H1 (cell line): ENCODE measurements around the gene DDX60. TPM values are rescaled to one million over a fixed set of nuclear protein-coding genes. Genes with fewer than 3 reads are reported as not detected.

ENCODE experiments used
- CTCF ChIA-PET: fragments of 300-600 bp; sonication (Branson Sonifier 250); formaldehyde crosslinking; loops from one replicate; lab custom pipeline; 2021; ENCODE audit not compliant: partially characterized antibody; lab: Charles Lee
- POLR2A ChIA-PET: fragments of 300-600 bp; sonication (Branson Sonifier 250); formaldehyde crosslinking; loops from one replicate; lab custom pipeline; 2021; ENCODE audit warnings: inconsistent platforms; ENCODE audit not compliant: partially characterized antibody; lab: Charles Lee
- DNase-seq, 2 experiments: peaks; one replicate each; pipeline versions ENCODE4 v3.0.0 to v3.0.0-alpha.2; 2010 to 2022; ENCODE audit warnings: low spot score in 2 of 2, low read depth in 1 of 2, mixed read lengths in 1 of 2
- FAIRE-seq: peaks from 2 replicates; lab custom pipeline; 2011; peaks lifted over from hg19 to GRCh38; lab: Jason Lieb, UNC
- H2AFZ ChIP-seq: 2 replicates; pipeline ENCODE4 v1.8.1; 2012; ENCODE audit warnings: low read length, inconsistent platforms
- H2AK5ac ChIP-seq: 2 replicates; pipeline ENCODE4 v1.6.1; 2013; ENCODE audit warnings: low read depth, low read length
- H2BK120ac ChIP-seq: replicated peaks from 2 replicates; pipeline ENCODE3; 2013; ENCODE audit warnings: low read depth, low read length, inconsistent platforms
- H2BK12ac ChIP-seq: 2 replicates; pipeline ENCODE4 v1.6.1; 2013; ENCODE audit warnings: low read depth, low read length
- H2BK15ac ChIP-seq: 2 replicates; pipeline ENCODE4 v1.6.1; 2013; ENCODE audit warnings: low read length
- H2BK20ac ChIP-seq: 2 replicates; pipeline ENCODE4 v1.6.1; 2013; ENCODE audit warnings: low read length
- H2BK5ac ChIP-seq: 2 replicates; pipeline ENCODE4 v1.6.1; 2013; ENCODE audit warnings: low read depth, low read length
- H3K14ac ChIP-seq: 2 replicates; pipeline ENCODE4 v1.6.1; 2013; ENCODE audit warnings: inconsistent platforms; ENCODE audit not compliant: insufficient read length
- H3K18ac ChIP-seq: 2 replicates; pipeline ENCODE4 v1.6.1; 2013; ENCODE audit warnings: low read length; ENCODE audit errors: extremely low read depth
- H3K23ac ChIP-seq: 2 replicates; pipeline ENCODE4 v1.6.1; 2013; ENCODE audit warnings: inconsistent platforms; ENCODE audit not compliant: insufficient read length
- H3K23me2 ChIP-seq: 2 replicates; pipeline ENCODE4 v1.6.1; 2013; ENCODE audit warnings: low read depth, low read length
- H3K27ac ChIP-seq: 2 replicates; pipeline ENCODE4 v1.6.1; 2011; ENCODE audit warnings: low read depth, low read length, inconsistent platforms
- H3K27me3 ChIP-seq, 4 experiments: replicated peaks in 1 of 4; 1 replicate in 1 of 4; 2 replicates in 3 of 4; pipeline versions ENCODE4 v1.6.1 to v1.8.1; 2011 to 2013; ENCODE audit warnings: low read length in 3 of 4, mild to moderate bottlenecking in 3 of 4, inconsistent platforms in 2 of 4, mixed read lengths in 2 of 4, moderate library complexity in 1 of 4; ENCODE audit not compliant: control insufficient read depth in 3 of 4, insufficient read depth in 3 of 4; ENCODE audit errors: extremely low read depth in 1 of 4
- H3K36me3 ChIP-seq, 4 experiments: 2 replicates each; pipeline versions ENCODE4 v1.6.1 to v1.8.1; 2011 to 2013; ENCODE audit warnings: mild to moderate bottlenecking in 4 of 4, low read length in 3 of 4, moderate library complexity in 2 of 4, control low read depth in 1 of 4, inconsistent platforms in 1 of 4; ENCODE audit not compliant: insufficient read depth in 4 of 4, control insufficient read depth in 2 of 4
- H3K4ac ChIP-seq: replicated peaks from 2 replicates; pipeline ENCODE3; 2013; ENCODE audit warnings: low read length, low read depth, mixed read lengths, inconsistent platforms; ENCODE audit not compliant: insufficient read length
- H3K4me1 ChIP-seq, 4 experiments: replicated peaks in 1 of 4; 1 replicate in 1 of 4; 2 replicates in 3 of 4; pipeline versions ENCODE4 v1.6.1 to v1.8.1; 2011 to 2013; ENCODE audit warnings: low read length in 3 of 4, inconsistent platforms in 2 of 4, mixed read lengths in 1 of 4; ENCODE audit not compliant: insufficient read depth in 4 of 4, control insufficient read depth in 3 of 4
- H3K4me2 ChIP-seq, 2 experiments: 2 replicates each; pipeline versions ENCODE4 v1.6.1 to v1.8.1; 2011 to 2013; ENCODE audit warnings: low read depth in 2 of 2, low read length in 2 of 2, control low read depth in 1 of 2, inconsistent platforms in 1 of 2, mild to moderate bottlenecking in 1 of 2; ENCODE audit not compliant: insufficient read depth in 1 of 2
- H3K4me3 ChIP-seq, 4 experiments: fragments of 200-600, 300-600 bp in 1 of 4; sonication (generic), shearing (Covaris generic), sonication (Bioruptor Twin) in 1 of 4; 2 replicates each; pipeline versions ENCODE4 v1.5.1 to v1.8.1; 2011 to 2016; ENCODE audit warnings: low read length in 4 of 4, low read depth in 3 of 4, control low read depth in 2 of 4, inconsistent platforms in 2 of 4, mild to moderate bottlenecking in 2 of 4, mixed read lengths in 1 of 4, moderate library complexity in 1 of 4; ENCODE audit not compliant: insufficient read depth in 2 of 4; ENCODE audit errors: extremely low read depth in 1 of 4
- H3K56ac ChIP-seq: replicated peaks from 2 replicates; pipeline ENCODE3; 2013; ENCODE audit warnings: low read depth, mild to moderate bottlenecking, mixed read lengths, low read length, inconsistent platforms; ENCODE audit not compliant: insufficient read length
- H3K79me1 ChIP-seq: 2 replicates; pipeline ENCODE4 v1.6.1; 2013; ENCODE audit warnings: low read depth, low read length, control low read depth
- H3K79me2 ChIP-seq, 2 experiments: 2 replicates each; pipeline versions ENCODE4 v1.6.1 to v1.8.1; 2012 to 2013; ENCODE audit warnings: low read length in 2 of 2, mild to moderate bottlenecking in 2 of 2, inconsistent platforms in 1 of 2; ENCODE audit not compliant: insufficient read depth in 2 of 2, control insufficient read depth in 1 of 2
- H3K9ac ChIP-seq, 4 experiments: replicated peaks in 1 of 4; 1 replicate in 1 of 4; 2 replicates in 3 of 4; pipeline versions ENCODE4 v1.6.1 to v1.8.1; 2011 to 2013; ENCODE audit warnings: low read depth in 3 of 4, low read length in 3 of 4, control low read depth in 2 of 4, mild to moderate bottlenecking in 2 of 4, moderate library complexity in 2 of 4, inconsistent platforms in 1 of 4; ENCODE audit errors: extremely low read depth in 1 of 4
- H3K9me3 ChIP-seq, 2 experiments: 2 replicates each; pipeline versions ENCODE4 v1.6.1 to v1.8.1; 2012 to 2013; ENCODE audit warnings: mild to moderate bottlenecking in 2 of 2, moderate library complexity in 2 of 2, control low read depth in 1 of 2, inconsistent platforms in 1 of 2, low read depth in 1 of 2, low read length in 1 of 2, mixed read lengths in 1 of 2; ENCODE audit not compliant: insufficient read depth in 2 of 2
- H4K20me1 ChIP-seq, 2 experiments: replicated peaks in 1 of 2; 2 replicates each; pipeline versions ENCODE3 to v1.8.1; 2011 to 2013; ENCODE audit warnings: inconsistent platforms in 2 of 2, low read length in 2 of 2, mild to moderate bottlenecking in 1 of 2; ENCODE audit not compliant: insufficient read depth in 2 of 2, control insufficient read depth in 1 of 2
- H4K5ac ChIP-seq: 2 replicates; pipeline ENCODE4 v1.6.1; 2013; ENCODE audit warnings: low read length, low read depth, mixed read lengths, inconsistent platforms; ENCODE audit not compliant: insufficient read length
- H4K8ac ChIP-seq: 2 replicates; pipeline ENCODE4 v1.8.0; 2013; ENCODE audit warnings: mild to moderate bottlenecking, moderate library complexity, low read length, inconsistent platforms; ENCODE audit not compliant: insufficient read depth; ENCODE audit errors: extremely low read depth
- H4K91ac ChIP-seq: replicated peaks from 2 replicates; pipeline ENCODE3; 2013; ENCODE audit warnings: low read length, mixed read lengths, inconsistent platforms; ENCODE audit not compliant: insufficient read length
- RFX5 ChIP-seq: IDR thresholded peaks from 2 replicates; pipeline ENCODE4 v1.6.1; 2011; ENCODE audit warnings: low read depth, low read length, improper control_type of control experiment, borderline replicate concordance
- RNF2 ChIP-seq: fragments of 200-900, 300-1000 bp; sonication (generic); IDR thresholded peaks from 2 replicates; pipeline ENCODE4 v1.7.1; 2016; ENCODE audit warnings: borderline replicate concordance, low read depth, mild to moderate bottlenecking, antibody characterized with exemption, low read length; ENCODE audit not compliant: poor library complexity, severe bottlenecking; ENCODE audit errors: missing control alignments
- WGBS, 2 experiments: shearing (Covaris generic) in 1 of 2; methylation state at CpG; one replicate each; pipeline versions ENCODE4 v1.1.6 to v1.1.7; 2013 to 2015; ENCODE audit warnings: low lambda C conversion rate in 2 of 2, mixed read lengths in 2 of 2, inconsistent platforms in 1 of 2, low coverage in 1 of 2, missing lambda C conversion rate in 1 of 2; ENCODE audit not compliant: insufficient replicate concordance in 2 of 2, insufficient coverage in 1 of 2, insufficient read length in 1 of 2; ENCODE audit errors: extremely low coverage in 1 of 2, missing lambda C conversion rate in 1 of 2; 5-methylcytosine and 5-hydroxymethylcytosine counted together
- polyA plus RNA-seq, 7 experiments: library from polyadenylated mRNA; depleted of rRNA in 3 of 7; stranded (reverse) in 5 of 7; unstranded in 2 of 7; fragments of >200 nt in 5 of 7; fragments of 200-250 nt in 2 of 7; gene quantifications; 1 replicate in 5 of 7; 2 replicates in 1 of 7; 4 replicates in 1 of 7; pipeline versions ENCODE4 v1.2.1 to v1.2.3, GENCODE V29; 2011 to 2013; ENCODE audit warnings: missing spikeins in 2 of 7, mixed read lengths in 2 of 7
- total RNA-seq: library from RNA; stranded (reverse); fragmentation: NEBNext Ultra II Directional; extraction: Animal tissue kit (Norgen Biotek cat#: 25700); gene quantifications from 2 replicates; pipeline ENCODE4 v1.2.1, GENCODE V29; 2021

DDX60 gene
- total and polyA plus RNA-seq, 2 of the 8 experiments (the other 6 are each of a cell fraction or from before 2014, with no cell fraction given): 1.00 to 1.6 TPM

GRCh38 chr4:168247603-168248002 is 70.9 kb downstream of the DDX60 start:
- ChIA-PET POLR2A (no interaction called here), CTCF (no interaction called here)
- H3K4me1 ChIP-seq: no peaks in the 10 kb centered on the region
- H2AFZ ChIP-seq: no peak overlapping the region
- H2BK15ac ChIP-seq: no peak overlapping the region
- no peak overlapping the region for H2BK5ac ChIP-seq
- no peak overlapping the region for H2BK20ac ChIP-seq
- no peak overlapping the region for H4K91ac ChIP-seq
- H3K9ac ChIP-seq: no peak overlapping the region
- no peak for DNase-seq
- TF ChIP-seq RNF2 (no peak), RFX5 (no peak)
- no peak overlapping the region for H4K8ac ChIP-seq
- no peaks in the 10 kb centered on the region for H3K36me3 ChIP-seq
- FAIRE-seq: no peak
- no peaks in the 10 kb centered on the region for H3K23me2 ChIP-seq
- H3K4me2 ChIP-seq: no peak overlapping the region
- H3K27ac ChIP-seq: no peak overlapping the region
- H3K23ac ChIP-seq: no peak overlapping the region
- H3K79me1 ChIP-seq: no peaks in the 10 kb centered on the region
- no peaks in the 10 kb centered on the region for H3K27me3 ChIP-seq
- no peak overlapping the region for H4K5ac ChIP-seq
- H3K14ac ChIP-seq: no peak overlapping the region
- H3K4me3 ChIP-seq: no peak overlapping the region
- WGBS, 2 experiments: 94% methylated on average over 5 of the region's 5 CpGs; no CpG with 5 or more reads in 1 of the 2 experiments
- H4K20me1 ChIP-seq: no peaks in the 10 kb centered on the region
- H2BK12ac ChIP-seq: no peak overlapping the region
- peaks cover 2 to 6% of the 10 kb centered on the region in 2 experiments; a peak in 3 of 4 replicates for H3K9me3 ChIP-seq
- no peak overlapping the region for H3K4ac ChIP-seq
- H3K56ac ChIP-seq: no peak overlapping the region
- H2AK5ac ChIP-seq: no peak overlapping the region
- H3K18ac ChIP-seq: no peak overlapping the region
- H3K79me2 ChIP-seq: no peaks in the 10 kb centered on the region
- no peak overlapping the region for H2BK120ac ChIP-seq
